MM.1S (cell line): ENCODE measurements around the gene CCDC136.

Experiments
- DNase-seq: peaks from one replicate; pipeline ENCODE4 v3.0.0-alpha.2; 2015
- H2AFZ ChIP-seq: fragments of 300-600 bp; sonication (generic); 2 replicates; pipeline ENCODE4 v1.6.0; 2016; ENCODE audit warnings: antibody characterized with exemption, low read length
- H3F3A ChIP-seq: fragments of 300-600 bp; sonication (generic); 2 replicates; pipeline ENCODE4 v1.6.1; 2016; ENCODE audit warnings: mild to moderate bottlenecking, antibody characterized with exemption, low read length, moderate library complexity, mixed read lengths; ENCODE audit not compliant: insufficient read depth
- H3K27ac ChIP-seq: fragments of 300-600 bp; sonication (generic); 2 replicates; pipeline ENCODE4 v1.5.1; 2016; ENCODE audit warnings: mild to moderate bottlenecking, low read length
- H3K27me3 ChIP-seq: fragments of 300-600 bp; sonication (generic); replicated peaks from 2 replicates; pipeline ENCODE4 v1.6.0; 2016; ENCODE audit warnings: low read length; ENCODE audit not compliant: insufficient read depth
- H3K36me3 ChIP-seq: fragments of 300-600 bp; sonication (generic); replicated peaks from 2 replicates; pipeline ENCODE4 v1.6.1; 2016; ENCODE audit warnings: mild to moderate bottlenecking, low read length, mixed read lengths; ENCODE audit not compliant: insufficient read depth
- H3K4me1 ChIP-seq: fragments of 300-600 bp; sonication (generic); 2 replicates; pipeline ENCODE4 v1.6.1; 2016; ENCODE audit warnings: low read length, mixed read lengths
- H3K4me2 ChIP-seq: fragments of 300-600 bp; sonication (generic); 2 replicates; pipeline ENCODE4 v1.6.0; 2016; ENCODE audit warnings: low read depth, low read length
- H3K4me3 ChIP-seq: fragments of 300-600 bp; sonication (generic); 2 replicates; pipeline ENCODE4 v1.5.1; 2016; ENCODE audit warnings: low read length, mixed read lengths
- H3K79me2 ChIP-seq: fragments of 300-600 bp; sonication (generic); 2 replicates; pipeline ENCODE4 v1.6.1; 2016; ENCODE audit warnings: mixed run types, low read length, mixed read lengths
- H3K9ac ChIP-seq: fragments of 300-600 bp; sonication (generic); 2 replicates; pipeline ENCODE4 v1.6.1; 2016; ENCODE audit warnings: low read length, mixed read lengths
- H3K9me2 ChIP-seq: fragments of 300-600 bp; sonication (generic); replicated peaks from 2 replicates; pipeline ENCODE4 v1.6.1; 2016; ENCODE audit warnings: mild to moderate bottlenecking, low read length, mixed read lengths; ENCODE audit not compliant: insufficient read depth
- H3K9me3 ChIP-seq: fragments of 300-600 bp; sonication (generic); replicated peaks from 2 replicates; pipeline ENCODE4 v1.6.1; 2016; ENCODE audit warnings: mild to moderate bottlenecking, low read length, mixed read lengths; ENCODE audit not compliant: insufficient read depth
- H4K20me1 ChIP-seq: fragments of 300-600 bp; sonication (generic); 2 replicates; pipeline ENCODE4 v1.6.1; 2016; ENCODE audit warnings: mild to moderate bottlenecking, low read length, moderate library complexity, mixed read lengths; ENCODE audit not compliant: insufficient read depth
- CTCF ChIP-seq: fragments of 300-600 bp; sonication (generic); IDR thresholded peaks from 2 replicates; pipeline ENCODE4 v1.5.1; 2016; ENCODE audit warnings: antibody characterized with exemption, low read length, mixed read lengths
- EZH2 ChIP-seq: fragments of 300-600 bp; sonication (generic); optimal IDR thresholded peaks from 2 replicates; pipeline ENCODE3; 2017; ENCODE audit warnings: low read depth, mild to moderate bottlenecking, antibody characterized with exemption, low read length, mixed read lengths
- EZH2phosphoT487 ChIP-seq: fragments of 300-600 bp; sonication (generic); IDR thresholded peaks from 2 replicates; pipeline ENCODE4 v1.6.1; 2018; ENCODE audit warnings: antibody characterized with exemption, low read length

CCDC136 gene

GRCh38 chr7:128752251-128752650, 39.5 kb upstream of the CCDC136 start:
- H3K9me2 ChIP-seq, result no peaks in the 10 kb centered on the region
- peaks cover 29% of the 10 kb centered on the region for H3K36me3 ChIP-seq
- peaks cover 85% of the 10 kb centered on the region for H3K79me2 ChIP-seq
- no peak overlapping the region for H3K4me3 ChIP-seq
- no peak overlapping the region for H3K27ac ChIP-seq
- no peaks in the 10 kb centered on the region for H3K4me1 ChIP-seq
- DNase-seq, result no peak
- no peak overlapping the region for H3K4me2 ChIP-seq
- no peak for TF ChIP-seq EZH2phosphoT487
- TF ChIP-seq CTCF, result no peak
- TF ChIP-seq EZH2, result no peak
- H3K9ac ChIP-seq, result no peak overlapping the region
- no peaks in the 10 kb centered on the region for H3K27me3 ChIP-seq
- H4K20me1 ChIP-seq, result peaks cover 4% of the 10 kb centered on the region
- H3K9me3 ChIP-seq, result no peaks in the 10 kb centered on the region
- H2AFZ ChIP-seq, result no peak overlapping the region
- no peaks in the 10 kb centered on the region for H3F3A ChIP-seq

GRCh38 chr7:128755075-128755818, 36.5 kb upstream of the CCDC136 start:
- Histone ChIP-seq H3K36me3 (peaks cover 11% of the 10 kb centered on the region), H3K79me2 (peaks cover 56% of the 10 kb centered on the region), H3K9ac (no peak overlapping the region), H3K4me2 (no peak overlapping the region), H3K4me3 (no peak overlapping the region), H3K9me3 (no peaks in the 10 kb centered on the region), H4K20me1 (no peaks in the 10 kb centered on the region; the same call in 1 of the 2 replicates), H3K27me3 (no peaks in the 10 kb centered on the region), H3K9me2 (no peaks in the 10 kb centered on the region), H2AFZ (no peak overlapping the region), H3F3A (no peaks in the 10 kb centered on the region), H3K27ac (no peak overlapping the region), H3K4me1 (no peaks in the 10 kb centered on the region)
- no peak for TF ChIP-seq CTCF
- no peak for TF ChIP-seq EZH2
- TF ChIP-seq EZH2phosphoT487, result no peak
- no peak for DNase-seq

GRCh38 chr7:128755819-128756476, 35.8 kb upstream of the CCDC136 start:
- H3K27ac ChIP-seq, result no peak overlapping the region
- TF ChIP-seq EZH2phosphoT487 (no peak), CTCF (no peak), EZH2 (no peak)
- no peak for DNase-seq
- no peak overlapping the region for H2AFZ ChIP-seq
- H3K4me3 ChIP-seq, result no peak overlapping the region
- no peaks in the 10 kb centered on the region for H3K9me2 ChIP-seq
- H3K4me2 ChIP-seq, result no peak overlapping the region
- no peaks in the 10 kb centered on the region for H3K27me3 ChIP-seq
- no peaks in the 10 kb centered on the region; the same call in 1 of the 2 replicates for H4K20me1 ChIP-seq
- no peaks in the 10 kb centered on the region for H3K4me1 ChIP-seq
- H3K36me3 ChIP-seq, result peaks cover 11% of the 10 kb centered on the region
- H3K9ac ChIP-seq, result no peak overlapping the region
- peaks cover 50% of the 10 kb centered on the region for H3K79me2 ChIP-seq
- H3F3A ChIP-seq, result no peaks in the 10 kb centered on the region
- H3K9me3 ChIP-seq, result no peaks in the 10 kb centered on the region
